GM18909 (cell line): ENCODE data around the gene SPACA9.

ENCODE experiments used
- ATAC-seq: cut with Tn5 transposase; IDR thresholded peaks from one replicate; pipeline ENCODE4 v1.9.1; 2021; ENCODE audit warnings: mild to moderate bottlenecking; ENCODE audit not compliant: unreplicated experiment, poor library complexity

Gene SPACA9

DNA sequence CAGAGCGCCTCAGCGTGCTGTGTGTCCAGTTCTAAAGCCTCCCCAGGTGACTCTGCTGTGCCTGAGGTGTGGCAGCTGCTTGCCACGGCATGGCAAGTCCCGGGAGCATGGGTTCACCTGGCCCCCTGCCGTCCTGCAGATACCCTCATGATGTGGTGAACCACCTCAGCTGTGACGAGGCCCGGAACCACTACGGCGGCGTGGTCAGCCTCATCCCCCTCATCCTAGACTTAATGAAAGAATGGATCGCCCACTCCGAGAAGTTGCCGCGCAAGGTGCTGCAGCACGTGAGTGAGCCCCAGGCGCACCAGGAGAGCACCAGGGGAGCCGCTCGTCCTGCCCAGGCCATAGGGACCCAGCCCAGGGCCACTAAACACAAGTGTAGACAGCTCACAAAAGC is 9.5 kb downstream of the SPACA9 start:
- ATAC-seq = no peak

DNA sequence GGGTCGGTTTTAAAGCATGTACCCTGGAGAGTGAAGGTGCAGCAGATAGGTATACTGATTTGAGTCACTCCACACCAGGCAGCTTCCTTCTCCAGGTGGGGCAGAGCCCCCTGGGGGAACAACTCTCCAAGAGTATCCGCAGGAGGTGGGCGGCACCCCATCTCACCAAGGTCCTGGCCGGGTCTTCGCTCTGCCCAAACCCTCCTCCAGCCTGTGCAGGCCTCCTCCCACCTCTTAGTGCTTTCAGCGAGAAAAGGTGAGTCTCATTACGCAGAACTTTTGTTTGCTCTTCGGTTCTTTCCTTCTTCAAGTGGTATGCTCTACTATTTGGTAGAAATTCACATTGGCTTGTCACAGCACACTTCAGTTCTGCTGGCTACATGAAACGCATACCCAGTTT is 13.7 kb downstream of the SPACA9 start:
- no peak for ATAC-seq

DNA sequence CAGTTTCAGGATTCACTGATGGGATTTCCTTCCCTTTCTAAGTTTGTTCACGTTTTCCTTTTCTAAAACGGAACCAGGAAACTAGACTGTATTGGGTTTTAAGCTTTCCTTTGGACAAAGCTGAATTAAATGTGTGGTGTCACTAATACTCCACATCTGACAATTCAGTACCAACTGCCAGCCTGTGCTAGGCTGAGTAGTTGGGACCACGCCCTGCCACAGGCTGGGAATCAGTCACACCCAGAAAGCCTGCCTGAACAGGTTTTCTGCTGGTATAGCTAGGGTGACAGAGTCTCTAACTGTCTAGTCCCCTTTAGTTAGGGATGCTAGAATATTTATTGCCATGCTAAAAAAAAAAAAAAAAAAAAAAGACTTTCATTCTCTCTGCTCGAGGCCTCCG is 15.6 kb downstream of the SPACA9 start:
- no peak for ATAC-seq

DNA sequence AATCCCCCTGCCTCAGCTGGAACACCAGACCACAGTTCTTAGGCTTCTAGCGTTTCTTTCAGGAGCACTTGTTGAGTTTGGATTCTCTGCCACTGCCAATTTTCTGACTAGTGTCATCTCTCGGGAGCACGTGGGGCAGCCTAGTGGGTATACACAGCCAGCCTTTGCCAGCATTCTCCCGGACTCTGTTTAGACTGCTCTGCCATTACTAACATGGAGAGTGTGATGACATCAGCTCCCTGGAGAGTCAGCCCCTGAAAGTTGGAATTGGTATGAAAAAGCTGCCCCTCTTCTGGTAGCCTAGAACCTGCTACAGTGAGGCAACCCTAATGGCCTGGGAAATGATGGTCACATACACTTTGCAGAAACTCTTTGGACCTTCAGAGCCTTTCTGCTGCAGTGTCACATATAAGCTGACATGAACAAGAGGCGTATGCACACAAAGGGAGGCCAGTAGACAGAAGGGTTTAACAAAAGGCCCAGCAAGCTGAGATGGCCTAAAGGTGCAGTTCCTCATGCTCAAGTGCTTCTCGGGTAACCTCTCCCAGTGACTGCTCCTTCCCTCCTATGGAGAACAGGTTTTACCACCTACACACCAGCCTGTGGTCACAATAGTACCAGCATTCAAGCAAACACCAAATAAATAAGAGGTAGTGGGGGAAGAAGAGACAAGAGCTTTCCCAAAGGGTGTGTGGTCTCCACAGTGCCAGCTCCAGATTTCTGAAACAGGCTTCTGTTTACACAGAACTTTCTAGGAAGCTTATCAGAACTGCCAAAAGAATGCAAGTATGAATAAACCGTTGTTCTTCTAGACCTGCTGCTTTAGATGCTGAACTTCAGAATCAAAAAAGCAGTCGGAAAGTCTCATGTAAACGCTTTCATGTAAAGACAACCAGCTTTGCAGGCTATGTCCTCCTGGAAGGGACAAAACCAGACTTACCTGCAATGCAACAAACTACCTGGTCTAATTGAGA is 16.5 kb downstream of the SPACA9 start:
- ATAC-seq = no peak

- no peak for ATAC-seq
Observed at GRCh38 chr9:132896264-132896663, 17.6 kb downstream of the SPACA9 start.

DNA sequence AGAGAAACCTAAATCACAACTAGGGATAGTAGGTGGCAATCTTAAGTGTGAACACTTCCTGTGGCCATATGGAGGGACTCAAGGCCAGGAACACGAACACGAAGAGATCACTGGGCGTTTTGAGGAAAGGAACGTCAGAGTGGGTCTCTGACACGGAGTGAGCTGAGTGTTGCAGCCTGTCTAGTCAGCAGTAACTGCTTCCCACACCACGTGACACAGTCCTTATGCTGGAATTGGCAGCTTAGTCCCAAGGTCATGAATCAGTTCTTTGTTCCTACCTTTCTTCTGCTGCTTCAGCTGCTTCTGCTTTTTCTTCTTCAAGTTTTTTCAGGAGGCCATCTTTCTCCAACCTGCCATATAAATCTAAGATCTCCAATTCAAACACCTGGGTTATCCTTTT is 18.2 kb downstream of the SPACA9 start:
- no peak for ATAC-seq

GRCh38 chr9:132898051-132898450 is 19.4 kb downstream of the SPACA9 start:
- no peak for ATAC-seq

- no peak for ATAC-seq
Observed at GRCh38 chr9:132901858-132902831, 23.4 kb downstream of the SPACA9 start.

DNA sequence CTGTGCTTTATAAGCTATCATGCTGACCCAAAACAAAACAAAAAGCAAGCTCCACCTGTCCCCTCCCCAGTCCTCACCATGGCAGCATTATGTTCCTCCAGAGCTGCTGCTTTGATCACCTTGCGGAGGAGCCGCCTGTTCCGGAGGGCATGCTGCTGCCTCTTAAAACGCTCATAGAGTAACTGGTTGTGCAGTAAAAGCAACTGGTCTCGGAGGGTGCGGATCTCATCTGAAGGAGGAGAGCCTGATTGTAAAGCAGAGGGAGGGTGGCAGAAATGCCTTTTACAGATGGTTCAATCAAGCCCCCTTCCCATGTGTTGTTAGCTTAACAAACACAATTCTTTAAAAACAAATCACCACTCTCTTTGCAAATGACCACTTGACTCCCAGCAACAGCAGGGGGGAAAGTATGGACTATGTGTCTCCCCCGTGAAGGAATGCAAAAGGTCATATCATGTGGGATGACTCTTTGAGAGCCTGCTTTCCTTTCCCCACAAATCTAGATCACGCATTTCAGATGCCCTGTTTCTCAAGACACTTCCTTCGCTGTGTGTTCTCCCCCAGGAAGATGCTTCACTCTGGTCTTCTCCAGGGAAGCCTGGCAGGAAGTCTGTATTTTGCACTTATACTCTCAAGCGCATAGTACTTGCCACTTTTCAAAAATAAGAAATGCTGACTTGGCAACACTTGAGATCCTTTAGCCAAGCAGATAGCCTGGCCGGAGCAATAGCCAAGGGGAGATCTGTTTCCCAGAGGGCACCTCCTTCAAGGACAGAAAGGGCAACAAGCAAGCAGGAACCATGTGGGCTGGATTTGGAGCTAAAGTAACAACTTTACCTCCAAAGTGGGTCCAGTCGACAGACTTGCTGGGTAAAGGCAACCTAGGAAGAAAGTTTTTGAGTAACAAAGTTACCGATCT is 25.1 kb downstream of the SPACA9 start:
- no peak for ATAC-seq

- no peak for ATAC-seq
Observed at GRCh38 chr9:132905726-132906125, 27.0 kb downstream of the SPACA9 start.

- no peak for ATAC-seq
Observed at GRCh38 chr9:132908635-132909034, 29.9 kb downstream of the SPACA9 start.

DNA sequence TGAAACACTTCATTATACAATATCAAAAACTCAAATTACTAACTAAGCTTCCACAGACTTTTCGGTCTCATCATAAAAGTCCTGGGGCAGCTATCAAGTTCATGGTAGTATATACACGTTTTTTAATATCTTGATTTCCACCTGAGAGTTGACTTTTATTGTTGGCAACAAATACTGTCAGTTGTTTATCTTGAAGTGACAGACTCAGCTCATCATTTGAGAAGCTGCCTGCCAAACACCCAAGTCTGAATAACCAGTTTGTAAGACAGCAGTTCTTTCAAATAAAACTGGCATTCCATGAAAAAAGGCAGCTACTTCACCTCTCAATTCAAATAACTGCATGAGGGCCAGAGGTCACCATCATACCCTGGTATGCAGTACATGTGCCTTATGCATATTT is 30.6 kb downstream of the SPACA9 start:
- ATAC-seq = no peak

GRCh38 chr9:132910376-132910775 is 31.7 kb downstream of the SPACA9 start:
- ATAC-seq = no peak

DNA sequence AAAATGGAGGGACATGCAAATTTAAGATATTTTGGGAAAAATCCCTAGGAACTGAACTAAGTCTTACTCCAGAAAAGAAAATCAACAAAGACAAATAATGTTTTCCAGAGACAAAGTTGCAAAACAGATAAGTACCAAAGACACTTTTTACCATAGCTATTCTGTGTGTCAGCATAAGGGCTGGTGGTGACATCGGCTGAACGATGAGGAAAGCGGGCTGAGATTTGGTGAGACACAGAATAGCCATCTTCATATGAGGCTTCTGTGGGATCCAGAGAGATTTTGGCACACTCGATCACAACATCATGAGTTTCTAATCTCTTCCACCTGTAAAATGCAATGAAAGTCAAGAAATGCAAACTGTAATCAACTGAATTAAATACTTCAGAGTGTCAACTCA is 33.4 kb downstream of the SPACA9 start:
- no peak for ATAC-seq

DNA sequence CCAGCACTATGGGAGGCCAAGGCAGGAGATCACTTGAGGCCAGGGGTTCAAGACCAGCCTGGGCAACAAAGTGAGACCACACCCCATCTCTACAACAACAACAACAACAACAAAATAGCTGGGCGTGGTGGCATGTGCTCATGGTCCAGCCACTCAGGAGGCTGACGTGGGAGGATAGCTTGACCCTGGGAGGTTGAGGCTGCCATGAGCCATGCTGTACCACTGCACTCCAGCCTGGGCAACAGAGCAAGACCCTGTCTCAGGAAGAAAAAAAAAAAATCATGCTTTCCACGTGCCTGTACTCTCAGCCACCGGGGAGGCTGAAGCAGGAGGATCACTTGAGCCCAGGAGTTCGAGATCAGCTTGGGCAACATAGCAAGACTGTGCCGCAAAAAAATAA is 36.2 kb downstream of the SPACA9 start:
- ATAC-seq = no peak

DNA sequence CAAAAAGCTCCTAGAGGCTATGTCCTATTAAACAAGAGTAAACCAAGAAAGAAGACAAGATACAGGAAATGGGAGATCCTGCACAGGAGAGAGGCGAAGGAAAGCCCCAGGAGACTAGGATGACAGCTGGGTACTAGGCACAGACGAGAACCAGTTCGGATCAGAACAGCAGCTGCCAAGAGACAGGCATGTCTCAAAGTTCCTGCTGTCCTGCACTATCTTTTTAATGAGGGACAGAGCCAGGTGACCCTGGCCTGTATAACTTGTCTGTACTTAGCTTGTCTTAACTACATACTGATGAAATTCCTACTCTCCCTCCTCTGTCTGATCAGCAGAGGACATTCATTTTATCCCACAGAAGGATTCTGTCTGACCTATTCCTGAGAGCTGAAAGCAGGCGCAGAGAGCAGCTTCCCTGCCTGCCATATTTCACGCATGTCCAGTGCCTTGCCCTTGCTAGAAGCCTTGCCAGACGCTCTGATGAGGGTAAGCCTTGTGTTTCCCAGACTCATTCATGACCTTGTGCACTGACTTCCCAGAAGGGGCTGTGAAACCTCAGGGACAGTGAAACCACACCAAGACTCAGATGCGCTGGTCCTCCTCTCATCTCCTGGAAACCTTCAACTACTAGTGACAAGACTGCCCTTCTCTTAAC is 41.0 kb downstream of the SPACA9 start:
- ATAC-seq = no peak

DNA sequence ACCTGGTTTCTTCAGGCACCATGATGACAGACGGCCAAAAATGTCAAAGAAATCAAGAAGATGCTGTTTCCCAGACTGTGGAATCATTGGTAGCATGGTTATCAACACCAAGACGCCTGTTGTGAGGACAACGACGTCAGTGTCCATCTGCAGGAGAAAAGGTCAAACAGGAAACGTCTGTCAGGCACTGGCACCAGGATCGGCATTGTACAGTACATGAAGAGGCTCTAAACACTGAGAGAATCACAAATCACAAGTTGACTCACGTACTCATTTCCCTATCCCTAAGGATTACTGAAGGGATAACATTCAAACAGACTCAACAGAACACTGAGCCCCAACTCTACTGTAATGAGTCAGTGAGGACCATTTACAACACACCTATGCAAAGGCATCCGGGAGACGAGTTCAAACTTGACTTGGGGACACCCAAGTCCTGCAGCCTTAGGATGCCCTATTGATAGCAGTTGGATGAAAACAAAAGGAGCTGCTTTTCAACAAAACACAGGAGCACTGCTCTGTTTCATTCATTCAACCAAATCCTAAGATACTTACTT is 44.7 kb downstream of the SPACA9 start:
- no peak for ATAC-seq

- no peak for ATAC-seq
Observed at GRCh38 chr9:132927704-132928103, 49.0 kb downstream of the SPACA9 start.

DNA sequence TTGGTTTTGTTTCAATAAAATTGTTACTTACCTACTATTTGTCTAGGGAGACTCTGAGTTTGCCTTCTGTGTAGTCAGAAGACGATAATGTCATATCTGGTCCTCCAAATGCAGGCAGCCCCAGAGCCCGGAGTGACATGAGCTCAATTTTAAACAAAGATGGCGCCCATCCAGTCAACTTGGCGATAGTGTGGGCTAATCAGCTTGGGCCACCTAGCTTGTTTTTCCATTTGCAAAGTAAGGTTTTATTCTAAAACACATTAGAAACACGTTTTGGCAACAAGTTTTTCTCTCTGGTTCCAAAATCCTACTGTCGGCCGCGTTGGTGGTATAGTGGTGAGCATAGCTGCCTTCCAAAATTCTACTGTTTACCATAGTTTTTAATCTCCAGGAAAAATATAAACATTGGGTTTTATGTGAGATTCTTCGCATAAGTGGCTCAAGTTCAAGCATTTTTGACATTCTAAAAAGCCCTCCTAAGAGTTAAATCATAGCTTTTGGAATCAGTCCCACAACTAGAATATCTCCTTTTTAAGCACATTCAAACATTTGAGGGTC is 52.6 kb downstream of the SPACA9 start:
- ATAC-seq = no peak
